A549 (cell line): Measurements from ENCODE around the gene CALHM1. TPM values are rescaled to one million over a fixed set of nuclear protein-coding genes. Genes with fewer than 3 reads are reported as not detected.

Experiments used
- ATAC-seq, 2 experiments: fragments of 200-7000 bp in 1 of 2; fragments of >200 bp in 1 of 2; cut with Nextera tagmentation in 1 of 2; cut with Tn5 transposase in 1 of 2; 3 replicates each; pipeline versions ENCODE4 v1.8.0 to v1.9.1; 2018 to 2020; ENCODE audit warnings: mild to moderate bottlenecking in 1 of 2, moderate library complexity in 1 of 2
- CTCF ChIA-PET: fragments of 300-600 bp; sonication (Branson Sonifier 250); formaldehyde crosslinking; extraction: SDS; loops from one replicate; lab custom pipeline; 2021; ENCODE audit warnings: antibody characterized with exemption, inconsistent platforms; lab: Yijun Ruan, JAX
- POLR2A ChIA-PET: fragments of 350-600 bp; formaldehyde crosslinking; extraction: SDS; loops from one replicate; lab custom pipeline; 2021; ENCODE audit warnings: antibody characterized with exemption, inconsistent platforms; lab: Yijun Ruan, JAX
- DNase-seq, 2 experiments: peaks; one replicate each; pipeline versions ENCODE4 v3.0.0 to v3.0.0-alpha.2; 2011 to 2016; ENCODE audit warnings: low read depth in 1 of 2, low spot score in 1 of 2
- FAIRE-seq: peaks from 2 replicates; lab custom pipeline; 2011; peaks lifted over from hg19 to GRCh38; lab: Jason Lieb, UNC
- H3K27ac ChIP-seq, 2 experiments: fragments of >200 bp; sonication (Bioruptor Twin); formaldehyde crosslinking; 3 replicates each; pipeline ENCODE4 v1.5.1; 2016 to 2017
- H3K4me1 ChIP-seq: fragments of >200 bp; sonication (Bioruptor Twin); formaldehyde crosslinking; 3 replicates; pipeline ENCODE4 v1.6.1; 2016
- H3K4me2 ChIP-seq: fragments of >200 bp; sonication (Bioruptor Twin); formaldehyde crosslinking; 3 replicates; pipeline ENCODE4 v1.6.1; 2016
- H3K4me3 ChIP-seq: fragments of >200 bp; sonication (Bioruptor Twin); formaldehyde crosslinking; 3 replicates; pipeline ENCODE4 v1.5.1; 2016
- H3K9me3 ChIP-seq: fragments of >200 bp; sonication (Bioruptor Twin); formaldehyde crosslinking; 3 replicates; pipeline ENCODE4 v1.6.1; 2016
- BHLHE40 ChIP-seq: IDR thresholded peaks from 2 replicates; pipeline ENCODE4 v1.6.1; 2012; ENCODE audit warnings: low read depth, low read length, inconsistent platforms
- CBX2 ChIP-seq: fragments of 200-600 bp; sonication (generic); IDR thresholded peaks from 2 replicates; pipeline ENCODE4 v1.6.1; 2016; ENCODE audit warnings: low read depth, mild to moderate bottlenecking, borderline replicate concordance
- CEBPB ChIP-seq, 2 experiments: fragments of >200 bp in 1 of 2; sonication (Bioruptor Twin) in 1 of 2; formaldehyde crosslinking in 1 of 2; IDR thresholded peaks; 2 replicates each; pipeline ENCODE4 v1.6.1; 2012 to 2016
- CHD4 ChIP-seq: fragments of 200-600 bp; sonication (generic); IDR thresholded peaks from 2 replicates; pipeline ENCODE4 v1.6.1; 2016; ENCODE audit warnings: antibody characterized with exemption, mild to moderate bottlenecking, borderline replicate concordance
- CTCF ChIP-seq: fragments of >200 bp; sonication (Bioruptor Twin); formaldehyde crosslinking; IDR thresholded peaks from 3 replicates; pipeline ENCODE4 v1.5.1; 2016
- EP300 ChIP-seq, 2 experiments: fragments of >200 bp; sonication (Bioruptor Twin); formaldehyde crosslinking; IDR thresholded peaks; 2 replicates in 1 of 2; 3 replicates in 1 of 2; pipeline ENCODE4 v1.6.1; 2016 to 2017
- FOSB ChIP-seq: fragments of 250-450 bp; sonication (Bioruptor Pico); IDR thresholded peaks from 2 replicates; pipeline ENCODE4 v1.5.0; 2020; ENCODE audit warnings: mild to moderate bottlenecking, moderate library complexity
- HEYL ChIP-seq: fragments of 250-450 bp; sonication (Bioruptor Pico); IDR thresholded peaks from 2 replicates; pipeline ENCODE4 v1.8.0; 2021; ENCODE audit warnings: mild to moderate bottlenecking, moderate library complexity
- HOXB13 ChIP-seq: fragments of 250-450 bp; sonication (Bioruptor Pico); IDR thresholded peaks from 2 replicates; pipeline ENCODE4 v1.5.0; 2020; ENCODE audit warnings: low read depth, mild to moderate bottlenecking, moderate library complexity
- JUN ChIP-seq, 2 experiments: fragments of >200 bp; sonication (Bioruptor Twin); formaldehyde crosslinking; IDR thresholded peaks; 2 replicates in 1 of 2; 3 replicates in 1 of 2; pipeline ENCODE4 v1.6.1; 2016 to 2017
- KDM5A ChIP-seq: fragments of 200-600 bp; sonication (generic); IDR thresholded peaks from 2 replicates; pipeline ENCODE4 v1.6.1; 2016; ENCODE audit warnings: antibody characterized with exemption, mild to moderate bottlenecking
- MAZ ChIP-seq: fragments of 150-350 bp; IDR thresholded peaks from 2 replicates; pipeline ENCODE4 v1.6.1; 2014; ENCODE audit warnings: antibody characterized with exemption, low read depth, low read length, borderline replicate concordance
- MYC ChIP-seq: IDR thresholded peaks from 2 replicates; pipeline ENCODE4 v1.6.1; 2012; ENCODE audit warnings: mild to moderate bottlenecking, inconsistent platforms, low read length, improper control_type of control experiment, borderline replicate concordance
- NFE2L2 ChIP-seq: fragments of 150-350 bp; conservative IDR thresholded peaks from 2 replicates; pipeline ENCODE4 v1.6.1; 2014; ENCODE audit warnings: low read length
- NPAS2 ChIP-seq: fragments of 250-450 bp; sonication (Bioruptor Pico); IDR thresholded peaks from 2 replicates; pipeline ENCODE4 v1.8.0; 2022; ENCODE audit warnings: mild to moderate bottlenecking, moderate library complexity, borderline replicate concordance
- NR3C1 ChIP-seq: fragments of >200 bp; sonication (Bioruptor Twin); formaldehyde crosslinking; IDR thresholded peaks from 3 replicates; pipeline ENCODE4 v1.6.1; 2017
- POLR2A ChIP-seq: IDR thresholded peaks from 2 replicates; pipeline ENCODE4 v1.6.1; 2012; ENCODE audit warnings: mild to moderate bottlenecking, low read length
- POLR2AphosphoS2 ChIP-seq: conservative IDR thresholded peaks from 2 replicates; pipeline ENCODE4 v1.6.1; 2012; ENCODE audit warnings: low read length, improper control_type of control experiment, inconsistent platforms
- RNF2 ChIP-seq: fragments of 200-600 bp; sonication (generic); IDR thresholded peaks from 2 replicates; pipeline ENCODE4 v1.6.1; 2016; ENCODE audit warnings: low read depth, mild to moderate bottlenecking, antibody characterized with exemption, moderate library complexity, borderline replicate concordance
- SREBF2 ChIP-seq: fragments of 450-650 bp; IDR thresholded peaks from 2 replicates; pipeline ENCODE4 v1.6.1; 2014; ENCODE audit warnings: mild to moderate bottlenecking, moderate library complexity
- ZNF302 ChIP-seq: fragments of 250-450 bp; sonication (Bioruptor Pico); IDR thresholded peaks from 2 replicates; pipeline ENCODE4 v1.9.0; 2021; ENCODE audit warnings: inconsistent platforms, mild to moderate bottlenecking, moderate library complexity
- ZSCAN20 ChIP-seq: fragments of 250-450 bp; sonication (Bioruptor Pico); IDR thresholded peaks from 2 replicates; pipeline ENCODE4 v1.8.0; 2022; ENCODE audit warnings: mild to moderate bottlenecking, moderate library complexity
- WGBS: methylation state at CpG from one replicate; pipeline ENCODE4 v1.1.6; 2017; ENCODE audit errors: missing lambda C conversion rate; 5-methylcytosine and 5-hydroxymethylcytosine counted together
- polyA plus RNA-seq, 4 experiments: library from polyadenylated mRNA; depleted of rRNA in 3 of 4; stranded (reverse); fragments of >200 nt; fragmentation: RNase III in 1 of 4; extraction: RNeasy Plus Mini Kit Qiagen cat#74134 plus additional on column Dnase treatment in 1 of 4; gene quantifications; 2 replicates in 3 of 4; 3 replicates in 1 of 4; pipeline ENCODE4 v1.2.3, GENCODE V29; 2011 to 2017
- TF ChIP-seq, protein P1 (sequence below): fragments of 250-450 bp; sonication (Bioruptor Pico); IDR thresholded peaks from 2 replicates; pipeline ENCODE4 v1.5.0; 2020; ENCODE audit warnings: low read depth, mild to moderate bottlenecking, moderate library complexity
- TF ChIP-seq, protein P2 (sequence below): fragments of 250-450 bp; sonication (Bioruptor Pico); IDR thresholded peaks from 2 replicates; pipeline ENCODE4 v1.5.0; 2021; ENCODE audit warnings: mild to moderate bottlenecking, moderate library complexity, borderline replicate concordance
- TF ChIP-seq, protein P3 (sequence below): IDR thresholded peaks from 2 replicates; pipeline ENCODE4 v1.6.1; 2012
- TF ChIP-seq, protein P4 (sequence below): fragments of 200-600 bp; sonication (generic); IDR thresholded peaks from 2 replicates; pipeline ENCODE4 v1.6.1; 2016; ENCODE audit warnings: antibody characterized with exemption, mild to moderate bottlenecking, moderate library complexity

Gene CALHM1
- polyA plus RNA-seq, 2 of the 4 experiments (the other 2 are of a cell fraction) = not detected

DNA sequence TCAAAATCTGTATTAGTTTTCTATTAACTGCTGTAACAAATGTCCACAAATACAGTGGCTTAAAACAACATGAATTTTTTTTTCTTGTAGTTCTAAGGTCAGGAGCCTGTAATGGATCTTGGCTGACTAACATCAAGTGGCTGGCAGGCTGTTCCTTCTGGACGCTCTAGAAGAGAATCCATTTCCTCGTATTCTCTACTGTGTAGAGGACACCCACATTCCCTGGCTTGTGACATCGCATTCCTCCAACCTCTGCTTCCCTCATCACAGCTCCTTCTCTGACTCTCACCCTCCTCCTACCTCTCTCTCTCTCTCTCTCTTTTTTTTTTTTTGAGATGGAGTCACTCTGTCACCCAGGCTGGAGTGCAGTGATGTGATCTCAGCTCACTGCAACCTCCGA, 4.8 kb upstream of the CALHM1 start (continued):
- TF ChIP-seq, protein P1, sequence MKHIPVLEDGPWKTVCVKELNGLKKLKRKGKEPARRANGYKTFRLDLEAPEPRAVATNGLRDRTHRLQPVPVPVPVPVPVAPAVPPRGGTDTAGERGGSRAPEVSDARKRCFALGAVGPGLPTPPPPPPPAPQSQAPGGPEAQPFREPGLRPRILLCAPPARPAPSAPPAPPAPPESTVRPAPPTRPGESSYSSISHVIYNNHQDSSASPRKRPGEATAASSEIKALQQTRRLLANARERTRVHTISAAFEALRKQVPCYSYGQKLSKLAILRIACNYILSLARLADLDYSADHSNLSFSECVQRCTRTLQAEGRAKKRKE (CRISPR knock-in tag) = no peak
- TF ChIP-seq ZSCAN20 = no peak

GRCh38 chr10:103459615-103460014, 915 bp upstream of the CALHM1 start:
- no peak for FAIRE-seq
- H3K27ac ChIP-seq = no peak overlapping the region
- DNase-seq = no peak
- no peaks in the 10 kb centered on the region for H3K4me1 ChIP-seq
- no peak for ATAC-seq
- no peaks in the 10 kb centered on the region for H3K9me3 ChIP-seq
- ChIA-PET CTCF (no interaction called here), POLR2A (no interaction called here)
- H3K4me3 ChIP-seq = no peak overlapping the region
- WGBS = 37% methylated on average over 4 of the region's 4 CpGs
- H3K4me2 ChIP-seq = no peak overlapping the region
- TF ChIP-seq HOXB13 (no peak), POLR2AphosphoS2 (no peak), BHLHE40 (no peak), CHD4 (no peak), HEYL (CRISPR knock-in tag) (no peak), MAZ (no peak), CBX2 (no peak), EP300 (IDR thresholded peaks at IDR 0.05) (no peak), NPAS2 (no peak), NR3C1 (no peak), CTCF (no peak), JUN (IDR thresholded peaks at IDR 0.05) (no peak), ZSCAN20 (no peak), SREBF2 (no peak), MYC (no peak), POLR2A (no peak), CEBPB (IDR thresholded peaks at IDR 0.05) (no peak)
- TF ChIP-seq, protein P2, sequence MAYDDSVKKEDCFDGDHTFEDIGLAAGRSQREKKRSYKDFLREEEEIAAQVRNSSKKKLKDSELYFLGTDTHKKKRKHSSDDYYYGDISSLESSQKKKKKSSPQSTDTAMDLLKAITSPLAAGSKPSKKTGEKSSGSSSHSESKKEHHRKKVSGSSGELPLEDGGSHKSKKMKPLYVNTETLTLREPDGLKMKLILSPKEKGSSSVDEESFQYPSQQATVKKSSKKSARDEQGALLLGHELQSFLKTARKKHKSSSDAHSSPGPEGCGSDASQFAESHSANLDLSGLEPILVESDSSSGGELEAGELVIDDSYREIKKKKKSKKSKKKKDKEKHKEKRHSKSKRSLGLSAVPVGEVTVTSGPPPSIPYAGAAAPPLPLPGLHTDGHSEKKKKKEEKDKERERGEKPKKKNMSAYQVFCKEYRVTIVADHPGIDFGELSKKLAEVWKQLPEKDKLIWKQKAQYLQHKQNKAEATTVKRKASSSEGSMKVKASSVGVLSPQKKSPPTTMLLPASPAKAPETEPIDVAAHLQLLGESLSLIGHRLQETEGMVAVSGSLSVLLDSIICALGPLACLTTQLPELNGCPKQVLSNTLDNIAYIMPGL (CRISPR knock-in tag) = no peak
- TF ChIP-seq, protein P3, sequence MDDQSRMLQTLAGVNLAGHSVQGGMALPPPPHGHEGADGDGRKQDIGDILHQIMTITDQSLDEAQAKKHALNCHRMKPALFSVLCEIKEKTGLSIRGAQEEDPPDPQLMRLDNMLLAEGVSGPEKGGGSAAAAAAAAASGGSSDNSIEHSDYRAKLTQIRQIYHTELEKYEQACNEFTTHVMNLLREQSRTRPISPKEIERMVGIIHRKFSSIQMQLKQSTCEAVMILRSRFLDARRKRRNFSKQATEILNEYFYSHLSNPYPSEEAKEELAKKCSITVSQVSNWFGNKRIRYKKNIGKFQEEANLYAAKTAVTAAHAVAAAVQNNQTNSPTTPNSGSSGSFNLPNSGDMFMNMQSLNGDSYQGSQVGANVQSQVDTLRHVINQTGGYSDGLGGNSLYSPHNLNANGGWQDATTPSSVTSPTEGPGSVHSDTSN = no peak
- TF ChIP-seq, all 56 proteins: peak for 0

DNA sequence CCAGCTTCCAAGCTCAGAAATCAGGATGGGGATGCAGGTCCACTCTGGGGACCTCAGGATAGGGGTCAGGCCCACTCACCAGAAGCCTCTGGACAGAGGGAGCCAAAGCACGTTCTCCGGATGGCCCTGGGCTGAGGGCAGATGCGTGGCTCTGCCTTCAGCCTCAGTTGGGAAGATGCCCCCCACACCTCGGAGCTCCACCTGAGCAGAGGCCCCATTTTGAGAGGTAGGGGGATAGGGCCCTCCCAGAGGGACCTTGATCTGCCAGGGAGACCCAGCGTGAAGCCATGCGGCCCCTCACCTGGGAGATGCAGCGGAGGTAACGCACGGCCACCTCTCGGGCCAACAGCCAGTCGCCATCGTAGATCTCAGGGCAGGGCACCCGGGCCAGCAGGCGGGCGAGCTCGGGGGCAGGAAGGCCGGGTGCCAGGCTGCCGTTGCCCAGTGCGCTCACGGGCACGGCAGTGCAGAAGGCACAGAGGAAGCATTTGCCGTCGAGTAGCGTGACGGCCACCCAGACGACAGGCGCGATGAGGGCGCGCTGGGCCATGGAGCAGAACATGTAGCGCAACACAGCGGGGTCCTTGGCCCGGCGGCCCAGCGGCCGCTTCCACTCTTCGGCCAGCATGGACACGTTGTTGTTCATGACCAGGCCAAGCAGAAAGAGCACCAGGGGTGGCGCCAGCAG, 660 bp downstream of the CALHM1 start:
- Histone ChIP-seq H3K9me3 (no peaks in the 10 kb centered on the region), H3K4me3 (no peak overlapping the region), H3K4me1 (no peaks in the 10 kb centered on the region), H3K4me2 (no peak overlapping the region), H3K27ac (no peak overlapping the region)
- FAIRE-seq (no peak), ATAC-seq (no peak), DNase-seq (no peak)
- 89% methylated on average over 20 of the region's 39 CpGs for WGBS
- ChIA-PET POLR2A (no interaction called here), CTCF (interaction anchor here (1.0 to 1.3 kb wide), 3 partner anchors 16 to 41 kb away, joined by 3 to 4 read pairs (median 3); no protein-coding TSS in a partner anchor)
- TF ChIP-seq RNF2 = no peak
- no peak for TF ChIP-seq JUN (IDR thresholded peaks at IDR 0.05)
- TF ChIP-seq, protein P4, sequence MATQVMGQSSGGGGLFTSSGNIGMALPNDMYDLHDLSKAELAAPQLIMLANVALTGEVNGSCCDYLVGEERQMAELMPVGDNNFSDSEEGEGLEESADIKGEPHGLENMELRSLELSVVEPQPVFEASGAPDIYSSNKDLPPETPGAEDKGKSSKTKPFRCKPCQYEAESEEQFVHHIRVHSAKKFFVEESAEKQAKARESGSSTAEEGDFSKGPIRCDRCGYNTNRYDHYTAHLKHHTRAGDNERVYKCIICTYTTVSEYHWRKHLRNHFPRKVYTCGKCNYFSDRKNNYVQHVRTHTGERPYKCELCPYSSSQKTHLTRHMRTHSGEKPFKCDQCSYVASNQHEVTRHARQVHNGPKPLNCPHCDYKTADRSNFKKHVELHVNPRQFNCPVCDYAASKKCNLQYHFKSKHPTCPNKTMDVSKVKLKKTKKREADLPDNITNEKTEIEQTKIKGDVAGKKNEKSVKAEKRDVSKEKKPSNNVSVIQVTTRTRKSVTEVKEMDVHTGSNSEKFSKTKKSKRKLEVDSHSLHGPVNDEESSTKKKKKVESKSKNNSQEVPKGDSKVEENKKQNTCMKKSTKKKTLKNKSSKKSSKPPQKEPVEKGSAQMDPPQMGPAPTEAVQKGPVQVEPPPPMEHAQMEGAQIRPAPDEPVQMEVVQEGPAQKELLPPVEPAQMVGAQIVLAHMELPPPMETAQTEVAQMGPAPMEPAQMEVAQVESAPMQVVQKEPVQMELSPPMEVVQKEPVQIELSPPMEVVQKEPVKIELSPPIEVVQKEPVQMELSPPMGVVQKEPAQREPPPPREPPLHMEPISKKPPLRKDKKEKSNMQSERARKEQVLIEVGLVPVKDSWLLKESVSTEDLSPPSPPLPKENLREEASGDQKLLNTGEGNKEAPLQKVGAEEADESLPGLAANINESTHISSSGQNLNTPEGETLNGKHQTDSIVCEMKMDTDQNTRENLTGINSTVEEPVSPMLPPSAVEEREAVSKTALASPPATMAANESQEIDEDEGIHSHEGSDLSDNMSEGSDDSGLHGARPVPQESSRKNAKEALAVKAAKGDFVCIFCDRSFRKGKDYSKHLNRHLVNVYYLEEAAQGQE = no peak
- no peak for TF ChIP-seq CEBPB (IDR thresholded peaks at IDR 0.05)
- no peak for TF ChIP-seq EP300 (IDR thresholded peaks at IDR 0.05)
- no peak for TF ChIP-seq MAZ
- no peak for TF ChIP-seq NFE2L2
- TF ChIP-seq KDM5A = no peak
- no peak for TF ChIP-seq ZNF302 (CRISPR knock-in tag)
- TF ChIP-seq FOSB (CRISPR knock-in tag) = no peak
- no peak for TF ChIP-seq NR3C1
